Measurements from ENCODE around the gene PSME2.

- TF ChIP-seq CTCF (conservative IDR thresholded peaks at IDR 0.05 in 1 of 2, IDR thresholded peaks at IDR 0.05 in 1 of 2; ENCODE audit: low read depth in 1 of 2, low read length in 2 of 2) = no peak
- no peak for TF ChIP-seq EZH2 (IDR thresholded peaks at IDR 0.05; ENCODE audit: low read length, missing control alignments)
Measured at GRCh38 chr14:24183014-24183481, 36.6 kb upstream of the PSME2 start.

Data from fibroblast of lung (primary cell).